Measurements from ENCODE around the gene EHMT1.

Gene EHMT1

DNA sequence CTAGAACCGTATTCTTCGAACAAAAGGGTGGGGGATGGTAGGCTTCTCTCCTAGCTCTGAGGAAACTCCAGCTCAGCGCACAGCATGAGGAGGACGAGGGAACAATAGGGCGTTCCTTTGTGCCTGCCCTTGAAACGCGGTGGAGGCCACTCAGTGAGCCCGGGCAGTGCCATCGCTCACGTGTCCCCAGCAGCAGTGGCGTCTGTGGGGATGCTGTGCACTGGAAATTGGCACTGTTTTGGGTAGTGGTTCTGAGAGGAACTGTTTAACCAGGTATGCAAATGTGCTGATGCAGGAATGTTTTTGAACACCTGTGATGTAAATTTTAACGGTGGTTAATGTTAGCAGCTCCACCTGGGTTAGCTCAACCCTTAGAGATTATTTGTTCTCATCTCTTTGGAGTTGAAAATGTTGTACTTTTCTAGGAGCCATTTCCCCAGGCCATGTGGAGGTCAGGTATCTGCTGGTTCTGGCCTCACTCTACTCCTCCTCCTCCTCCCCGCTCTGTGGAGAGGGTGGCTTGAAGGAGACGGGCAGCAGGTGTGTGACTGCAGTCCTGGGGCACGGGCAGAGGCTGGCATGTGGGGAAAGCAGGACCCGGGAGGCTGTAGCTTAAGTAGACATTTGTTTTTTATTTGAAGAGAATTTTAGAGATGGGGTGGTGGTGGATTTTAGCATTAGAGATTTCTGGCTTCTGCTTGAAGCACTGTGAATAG is 48.3 kb downstream of the EHMT1 start:
- Histone ChIP-seq H3K27ac (ENCODE audit: poor library complexity, severe bottlenecking) (no peak overlapping the region), H3K9me3 (ENCODE audit: severe bottlenecking) (no peaks in the 10 kb centered on the region), H3K27me3 (ENCODE audit: insufficient read depth, poor library complexity, severe bottlenecking) (no peaks in the 10 kb centered on the region), H3K4me3 (ENCODE audit: severe bottlenecking) (no peak overlapping the region), H3K36me3 (ENCODE audit: low read depth) (no peaks in the 10 kb centered on the region), H3K4me1 (ENCODE audit: insufficient read depth, poor library complexity, severe bottlenecking) (no peaks in the 10 kb centered on the region)
- ATAC-seq (ENCODE audit: low read depth) (no peak), DNase-seq (ENCODE audit: low spot score) (no peak)
- TF ChIP-seq, protein P1, sequence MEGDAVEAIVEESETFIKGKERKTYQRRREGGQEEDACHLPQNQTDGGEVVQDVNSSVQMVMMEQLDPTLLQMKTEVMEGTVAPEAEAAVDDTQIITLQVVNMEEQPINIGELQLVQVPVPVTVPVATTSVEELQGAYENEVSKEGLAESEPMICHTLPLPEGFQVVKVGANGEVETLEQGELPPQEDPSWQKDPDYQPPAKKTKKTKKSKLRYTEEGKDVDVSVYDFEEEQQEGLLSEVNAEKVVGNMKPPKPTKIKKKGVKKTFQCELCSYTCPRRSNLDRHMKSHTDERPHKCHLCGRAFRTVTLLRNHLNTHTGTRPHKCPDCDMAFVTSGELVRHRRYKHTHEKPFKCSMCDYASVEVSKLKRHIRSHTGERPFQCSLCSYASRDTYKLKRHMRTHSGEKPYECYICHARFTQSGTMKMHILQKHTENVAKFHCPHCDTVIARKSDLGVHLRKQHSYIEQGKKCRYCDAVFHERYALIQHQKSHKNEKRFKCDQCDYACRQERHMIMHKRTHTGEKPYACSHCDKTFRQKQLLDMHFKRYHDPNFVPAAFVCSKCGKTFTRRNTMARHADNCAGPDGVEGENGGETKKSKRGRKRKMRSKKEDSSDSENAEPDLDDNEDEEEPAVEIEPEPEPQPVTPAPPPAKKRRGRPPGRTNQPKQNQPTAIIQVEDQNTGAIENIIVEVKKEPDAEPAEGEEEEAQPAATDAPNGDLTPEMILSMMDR (IDR thresholded peaks at IDR 0.05; ENCODE audit: poor library complexity, severe bottlenecking), result no peak

DNA sequence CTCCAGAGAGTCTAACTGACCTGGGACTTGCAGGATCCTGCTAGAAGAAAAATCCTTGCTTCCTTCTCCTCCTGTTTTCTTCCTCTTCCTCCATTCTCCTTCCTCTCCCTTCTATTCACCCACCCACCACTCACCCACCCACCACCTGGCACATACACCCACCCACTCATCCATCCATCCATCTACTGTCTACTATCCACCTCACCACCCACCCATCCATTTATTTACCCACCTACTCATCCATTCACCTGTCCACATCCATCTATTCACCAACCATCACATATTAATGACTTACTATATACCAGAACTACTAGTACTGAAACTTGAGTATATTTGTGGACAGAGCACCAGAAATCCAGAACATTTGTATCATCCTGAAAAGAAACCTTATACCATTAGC is 49.4 kb downstream of the EHMT1 start:
- DNase-seq (ENCODE audit: low spot score), result no peak
- Histone ChIP-seq H3K27ac (ENCODE audit: poor library complexity, severe bottlenecking) (no peak overlapping the region), H3K9me3 (ENCODE audit: severe bottlenecking) (no peaks in the 10 kb centered on the region), H3K4me3 (ENCODE audit: severe bottlenecking) (no peak overlapping the region), H3K36me3 (ENCODE audit: low read depth) (no peaks in the 10 kb centered on the region), H3K4me1 (ENCODE audit: insufficient read depth, poor library complexity, severe bottlenecking) (no peaks in the 10 kb centered on the region), H3K27me3 (ENCODE audit: insufficient read depth, poor library complexity, severe bottlenecking) (no peaks in the 10 kb centered on the region)
- TF ChIP-seq, protein P1 (IDR thresholded peaks at IDR 0.05; ENCODE audit: poor library complexity, severe bottlenecking), result no peak
- no peak for ATAC-seq (ENCODE audit: low read depth)

DNA sequence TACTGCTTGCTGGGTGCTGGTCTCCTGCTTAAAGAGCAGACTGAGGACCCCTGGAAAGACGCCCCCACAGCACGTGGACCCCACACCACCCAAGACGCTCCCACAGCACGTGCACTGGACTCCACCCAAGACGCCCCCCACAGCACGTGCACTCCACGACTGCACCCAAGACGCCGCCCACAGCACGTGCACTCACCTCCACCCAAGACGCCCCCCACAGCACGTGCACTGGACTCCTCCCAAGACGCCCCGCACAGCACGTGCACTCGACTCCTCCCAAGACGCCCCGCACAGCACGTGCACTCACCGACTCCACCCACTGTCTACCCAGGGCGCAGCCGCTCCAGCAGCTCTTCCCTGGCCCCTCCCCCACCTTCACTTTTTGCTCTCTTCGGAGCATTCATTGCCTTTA is 50.5 kb downstream of the EHMT1 start:
- no peak for ATAC-seq (ENCODE audit: low read depth)
- no peaks in the 10 kb centered on the region for H3K4me1 ChIP-seq (ENCODE audit: insufficient read depth, poor library complexity, severe bottlenecking)

DNA sequence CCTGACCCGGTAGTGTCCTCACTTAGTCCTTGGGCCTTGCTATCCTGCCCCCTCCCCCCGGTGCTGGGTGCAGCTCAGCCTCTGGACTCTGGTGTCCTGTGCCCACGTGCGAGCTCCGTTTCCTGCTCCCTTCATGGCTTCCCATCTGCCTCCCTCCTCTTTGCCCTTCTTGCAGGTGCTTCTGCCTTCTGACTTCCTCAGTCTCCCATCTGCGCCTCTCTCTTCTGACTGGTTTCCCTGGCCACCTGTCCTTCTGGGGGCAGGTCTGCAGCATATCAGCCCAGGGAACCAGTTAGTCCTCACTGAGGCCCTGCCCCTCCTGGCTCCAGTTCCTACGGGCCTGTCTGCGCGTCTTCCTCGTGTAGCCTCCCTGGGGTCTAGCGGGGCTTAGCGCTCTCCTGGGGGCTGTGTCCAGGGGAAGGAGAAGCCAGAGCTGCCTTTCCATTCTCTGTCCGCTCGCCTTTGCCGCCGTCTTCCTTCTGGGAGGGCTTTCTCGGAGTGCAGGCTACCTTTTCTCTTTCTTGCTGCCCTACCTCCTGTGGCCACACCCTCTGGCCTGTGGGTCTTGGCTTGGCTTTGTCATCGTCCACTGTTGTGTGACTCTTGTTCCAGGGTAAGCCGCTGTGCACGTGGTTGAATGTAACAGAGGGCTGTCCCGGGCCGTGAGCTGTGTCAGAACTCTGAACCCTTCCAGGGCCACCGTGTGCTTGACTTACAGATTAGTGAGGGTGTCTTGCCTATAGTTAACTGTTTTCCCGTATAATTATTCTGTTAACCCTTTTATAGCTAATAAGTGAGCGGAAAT is 51.8 kb downstream of the EHMT1 start:
- no peak overlapping the region for H3K4me3 ChIP-seq (ENCODE audit: severe bottlenecking)
- DNase-seq (ENCODE audit: low spot score) (no peak), ATAC-seq (ENCODE audit: low read depth) (no peak; the same call in 2 of the 3 replicates)
- TF ChIP-seq, protein P1 (IDR thresholded peaks at IDR 0.05; ENCODE audit: poor library complexity, severe bottlenecking), result no peak
- H3K36me3 ChIP-seq (ENCODE audit: low read depth), result no peaks in the 10 kb centered on the region
- H3K27me3 ChIP-seq (ENCODE audit: insufficient read depth, poor library complexity, severe bottlenecking), result no peaks in the 10 kb centered on the region
- no peak overlapping the region for H3K27ac ChIP-seq (ENCODE audit: poor library complexity, severe bottlenecking)
- H3K4me1 ChIP-seq (ENCODE audit: insufficient read depth, poor library complexity, severe bottlenecking), result no peaks in the 10 kb centered on the region
- no peaks in the 10 kb centered on the region for H3K9me3 ChIP-seq (ENCODE audit: severe bottlenecking)

More for the DNA sequence above, 50.5 kb downstream of the EHMT1 start:
- Histone ChIP-seq H3K4me3 (ENCODE audit: severe bottlenecking) (no peak overlapping the region), H3K27me3 (ENCODE audit: insufficient read depth, poor library complexity, severe bottlenecking) (no peaks in the 10 kb centered on the region), H3K36me3 (ENCODE audit: low read depth) (no peaks in the 10 kb centered on the region), H3K27ac (ENCODE audit: poor library complexity, severe bottlenecking) (no peak overlapping the region), H3K9me3 (ENCODE audit: severe bottlenecking) (no peaks in the 10 kb centered on the region)
- TF ChIP-seq, protein P1 (IDR thresholded peaks at IDR 0.05; ENCODE audit: poor library complexity, severe bottlenecking), result no peak
- DNase-seq (ENCODE audit: low spot score), result no peak

DNA sequence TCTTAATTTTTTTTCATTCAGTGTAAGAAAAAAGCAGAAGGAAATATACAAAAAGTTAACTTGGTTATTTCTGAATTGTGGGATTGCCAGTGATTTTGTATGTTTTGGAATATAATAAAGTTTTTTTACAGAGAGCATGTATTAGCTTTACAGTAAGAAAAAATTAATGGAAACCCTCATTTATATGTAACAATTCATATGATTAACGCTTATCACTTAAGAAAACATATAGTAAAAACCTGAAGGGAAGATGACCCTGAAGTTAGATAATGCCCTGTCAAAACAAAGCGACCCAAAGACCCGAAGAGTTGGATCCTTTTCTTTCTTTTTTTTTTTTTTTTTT is 52.4 kb downstream of the EHMT1 start:
- no peaks in the 10 kb centered on the region for H3K9me3 ChIP-seq (ENCODE audit: severe bottlenecking)
- H3K4me3 ChIP-seq (ENCODE audit: severe bottlenecking), result no peak overlapping the region
- H3K36me3 ChIP-seq (ENCODE audit: low read depth), result no peaks in the 10 kb centered on the region
- H3K27ac ChIP-seq (ENCODE audit: poor library complexity, severe bottlenecking), result no peak overlapping the region
- no peaks in the 10 kb centered on the region for H3K4me1 ChIP-seq (ENCODE audit: insufficient read depth, poor library complexity, severe bottlenecking)
- TF ChIP-seq, protein P1 (IDR thresholded peaks at IDR 0.05; ENCODE audit: poor library complexity, severe bottlenecking), result no peak
- ATAC-seq (ENCODE audit: low read depth) (no peak), DNase-seq (ENCODE audit: low spot score) (no peak)
- no peaks in the 10 kb centered on the region for H3K27me3 ChIP-seq (ENCODE audit: insufficient read depth, poor library complexity, severe bottlenecking)

All from RWPE2 (cell line).